Activated T-cell treated with anti-CD3 and anti-CD28 coated beads, Interleukin-2, amount 50 U/mL, for 24 hours (primary cell): ENCODE measurements around the gene PAM.
"Not testable (repeated sequence)": the region's sequence is repeated elsewhere in the genome, so short reads cannot be mapped to it uniquely, and the experiment has no call there.

Experiments
- DNase-seq: peaks from one replicate; pipeline ENCODE4 v3.0.0-alpha.2; 2020
- H3K27ac Mint-ChIP-seq: 2 replicates; pipeline ENCODE4 v1.8.0; 2020; ENCODE audit warnings: mild to moderate bottlenecking, mixed read lengths
- H3K27me3 Mint-ChIP-seq: 2 replicates; pipeline ENCODE4 v1.8.0; 2020; ENCODE audit warnings: mixed read lengths
- H3K36me3 Mint-ChIP-seq: 2 replicates; pipeline ENCODE4 v1.8.0; 2020; ENCODE audit warnings: low read depth, mixed read lengths
- H3K4me1 Mint-ChIP-seq: 2 replicates; pipeline ENCODE4 v1.8.0; 2020; ENCODE audit warnings: low read depth, mixed read lengths
- H3K4me3 Mint-ChIP-seq: 2 replicates; pipeline ENCODE4 v1.8.0; 2020; ENCODE audit warnings: mild to moderate bottlenecking, moderate library complexity, mixed read lengths
- H3K9me3 Mint-ChIP-seq: 2 replicates; pipeline ENCODE4 v1.8.0; 2020; ENCODE audit warnings: mixed read lengths

Gene PAM

DNA sequence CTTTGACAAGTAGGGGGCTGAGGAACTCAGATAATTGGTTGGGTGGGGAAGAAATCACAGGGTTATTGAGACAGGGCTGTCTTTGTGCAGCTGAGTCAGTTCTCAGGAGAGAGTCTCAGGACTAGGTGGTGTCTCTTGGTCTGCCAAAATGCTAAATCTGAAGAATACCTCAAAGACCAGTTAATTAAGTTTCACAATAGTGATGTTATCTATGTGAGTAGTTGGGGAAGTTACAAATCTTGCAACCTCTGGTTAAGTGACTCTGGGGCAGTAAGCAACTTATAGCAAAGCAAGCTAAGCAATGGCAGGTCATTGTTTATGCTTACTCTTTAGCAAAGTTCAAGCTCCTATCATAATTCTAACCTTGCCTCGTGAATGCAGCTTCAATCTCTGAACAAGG is 311.2 kb downstream of the PAM start:
- Mint-ChIP-seq H3K4me3 (no peak overlapping the region), H3K27me3 (peaks cover 3% of the 10 kb centered on the region), H3K4me1 (no peaks in the 10 kb centered on the region), H3K9me3 (no peaks in the 10 kb centered on the region), H3K27ac (no peak overlapping the region), H3K36me3 (no peaks in the 10 kb centered on the region)
- no peak for DNase-seq

DNA sequence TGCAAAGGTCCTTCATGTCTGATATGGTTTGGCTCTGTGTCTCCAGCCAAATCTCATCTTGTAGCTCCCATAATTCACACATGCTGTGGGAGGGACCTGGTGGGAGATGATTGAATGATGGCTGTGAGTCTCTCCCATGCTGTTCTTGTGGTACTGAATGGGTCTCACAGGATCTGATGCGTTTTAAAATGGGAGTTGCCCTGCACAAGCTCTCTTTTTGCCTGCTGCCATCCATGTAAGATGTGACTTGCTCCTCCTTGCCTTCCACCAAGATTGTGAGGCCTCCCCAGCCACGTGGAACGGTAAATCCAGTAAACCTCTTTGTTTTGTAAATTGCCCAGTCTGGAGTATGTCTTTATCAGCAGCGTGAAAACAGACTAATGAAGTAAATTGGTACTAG is 318.4 kb downstream of the PAM start:
- H3K4me1 Mint-ChIP-seq, H3K36me3 Mint-ChIP-seq, H3K4me3 Mint-ChIP-seq, H3K27me3 Mint-ChIP-seq, DNase-seq, H3K27ac Mint-ChIP-seq: not testable (repeated sequence)
- peaks cover 49% of the 10 kb centered on the region for H3K9me3 Mint-ChIP-seq

DNA sequence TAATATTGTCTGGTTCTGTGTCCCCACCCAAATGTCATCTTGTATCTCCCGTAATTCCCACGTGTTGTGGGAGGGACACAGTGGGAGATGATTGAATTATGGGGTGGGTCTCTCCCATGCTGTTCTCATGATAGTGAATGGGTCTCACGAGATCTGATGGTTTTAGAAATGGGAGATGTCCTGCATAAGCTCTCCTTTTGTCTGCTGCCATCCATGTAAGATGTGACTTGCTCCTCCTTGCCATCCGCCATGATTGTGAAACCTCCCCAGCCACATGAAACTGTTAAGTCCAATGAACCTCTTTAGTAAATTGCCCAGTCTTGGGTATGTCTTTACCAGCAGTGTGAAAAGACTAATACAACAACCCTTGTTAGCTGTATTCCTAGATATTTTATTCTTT is 320.3 kb downstream of the PAM start:
- DNase-seq, result no peak
- H3K27me3 Mint-ChIP-seq, result no peaks in the 10 kb centered on the region
- H3K9me3 Mint-ChIP-seq, result peaks cover 60% of the 10 kb centered on the region
- no peaks in the 10 kb centered on the region for H3K4me1 Mint-ChIP-seq
- H3K36me3 Mint-ChIP-seq, result no peaks in the 10 kb centered on the region
- H3K27ac Mint-ChIP-seq, result no peak overlapping the region
- no peak overlapping the region for H3K4me3 Mint-ChIP-seq
